NCI-H128 (cell line): ENCODE results near the gene ST3GAL4.
"Not testable (repeated sequence)": the region's sequence is repeated elsewhere in the genome, so short reads cannot be mapped to it uniquely, and the experiment has no call there.

ENCODE experiments used
- DNase-seq: peaks from one replicate; lab custom pipeline; 2025; ENCODE audit not compliant: unreplicated experiment; lab: John Stamatoyannopoulos, UW

Gene ST3GAL4

DNA sequence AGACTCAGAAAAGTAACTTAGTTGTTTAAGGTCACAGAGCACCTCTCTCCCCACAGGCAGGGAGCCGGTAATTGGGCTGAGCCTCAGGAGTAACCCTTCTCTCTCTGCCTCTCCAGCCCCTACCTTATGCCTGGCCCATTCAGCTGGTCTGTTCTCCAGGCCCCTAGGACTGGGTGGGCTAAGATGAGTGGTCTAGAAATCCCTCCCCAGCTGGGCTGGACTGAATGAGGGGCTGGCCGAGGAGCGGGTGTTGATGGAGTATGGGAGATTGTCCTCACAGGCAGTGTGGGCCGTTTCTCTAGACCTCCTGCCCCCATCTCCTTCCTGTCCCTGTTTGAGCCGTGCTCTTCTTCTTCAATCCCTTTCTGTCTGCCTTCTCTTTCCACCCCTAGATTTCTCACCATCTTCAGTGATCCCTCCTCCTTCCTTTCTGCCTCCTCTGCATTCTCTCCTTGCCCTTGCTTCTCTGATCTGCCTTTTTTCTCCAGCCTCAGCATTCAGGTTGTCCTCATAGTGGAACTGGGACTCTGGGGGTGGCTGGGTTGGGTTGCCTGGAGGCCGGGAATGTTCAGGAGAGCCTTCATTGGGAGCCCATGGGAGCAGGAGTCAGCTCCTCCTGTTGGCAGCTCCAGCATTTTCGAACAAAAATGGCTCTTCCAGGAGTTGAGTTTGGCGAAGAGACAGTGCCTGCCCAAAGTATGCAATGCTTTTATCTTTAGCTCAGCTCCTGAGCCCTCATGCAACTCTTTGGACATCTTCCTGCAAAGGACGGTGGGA, 7.6 kb downstream of the ST3GAL4 start:
- no peak for DNase-seq

DNA sequence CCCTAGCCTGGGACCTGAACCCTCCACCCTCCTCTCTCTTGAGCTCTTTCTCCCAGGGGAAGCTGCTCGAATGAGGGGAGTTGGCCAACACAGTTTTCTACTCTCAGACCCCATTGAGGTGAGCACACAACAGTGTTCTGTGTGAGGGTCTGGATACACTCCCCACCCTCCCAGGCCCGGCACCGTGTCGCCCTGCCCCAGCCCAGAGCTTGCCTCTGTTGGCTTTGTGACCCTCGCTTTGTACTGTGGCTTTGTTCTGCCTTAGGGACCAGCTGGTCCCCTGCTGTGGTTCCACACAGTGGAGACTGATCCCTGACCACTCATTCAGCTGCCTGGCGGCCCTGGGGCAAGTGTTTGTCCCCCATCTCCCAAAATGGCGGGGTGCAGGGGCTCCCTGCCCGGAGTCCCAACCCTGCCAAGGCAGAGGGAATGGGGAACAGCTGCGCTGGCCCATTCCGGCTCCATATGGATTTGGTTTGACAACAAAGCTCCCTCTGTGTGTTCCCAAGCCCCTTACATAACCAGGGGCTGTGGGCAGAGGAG, 8.3 kb downstream of the ST3GAL4 start:
- no peak for DNase-seq

DNA sequence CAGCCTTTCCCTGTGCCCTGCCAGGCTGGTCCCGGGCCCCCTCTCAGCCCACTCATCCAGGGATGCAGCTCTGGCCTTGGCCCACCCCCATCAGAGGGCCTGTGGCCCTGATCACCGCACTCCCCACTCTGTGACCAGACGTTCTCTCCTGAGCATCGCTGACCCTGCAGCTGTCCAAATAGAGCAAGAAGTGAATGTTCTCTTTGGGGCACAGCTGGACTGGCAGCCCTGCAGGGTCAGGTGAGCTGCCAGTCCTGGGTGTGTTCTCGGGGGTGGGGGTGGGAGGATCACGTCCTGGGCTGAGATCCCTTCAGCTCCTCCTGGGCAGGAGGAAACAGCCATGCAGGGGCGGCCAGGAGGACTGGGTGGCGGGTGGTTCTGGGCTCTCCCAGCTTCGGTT, 9.2 kb downstream of the ST3GAL4 start:
- not testable (repeated sequence) for DNase-seq

DNA sequence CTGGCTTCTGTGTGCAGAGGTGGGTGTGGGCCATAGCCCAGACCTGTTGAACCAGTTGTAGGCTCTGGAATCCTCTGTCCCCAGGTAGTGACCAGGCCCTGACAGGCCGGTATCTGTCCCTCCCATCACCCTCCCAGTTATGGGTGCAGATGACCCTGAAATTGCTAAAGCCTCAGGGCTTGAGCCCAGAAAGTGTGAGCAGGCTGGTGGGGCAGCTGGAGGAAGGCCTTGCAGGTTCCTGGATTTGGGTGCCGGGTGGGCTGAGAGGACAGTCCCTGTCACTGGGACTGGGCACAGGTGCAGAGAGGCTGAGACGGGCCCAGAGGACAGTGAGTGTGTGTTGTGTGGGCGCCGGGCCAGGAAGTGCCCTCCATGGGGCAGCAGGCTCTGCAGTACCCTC, 10.0 kb downstream of the ST3GAL4 start:
- DNase-seq, result not testable (repeated sequence)

DNA sequence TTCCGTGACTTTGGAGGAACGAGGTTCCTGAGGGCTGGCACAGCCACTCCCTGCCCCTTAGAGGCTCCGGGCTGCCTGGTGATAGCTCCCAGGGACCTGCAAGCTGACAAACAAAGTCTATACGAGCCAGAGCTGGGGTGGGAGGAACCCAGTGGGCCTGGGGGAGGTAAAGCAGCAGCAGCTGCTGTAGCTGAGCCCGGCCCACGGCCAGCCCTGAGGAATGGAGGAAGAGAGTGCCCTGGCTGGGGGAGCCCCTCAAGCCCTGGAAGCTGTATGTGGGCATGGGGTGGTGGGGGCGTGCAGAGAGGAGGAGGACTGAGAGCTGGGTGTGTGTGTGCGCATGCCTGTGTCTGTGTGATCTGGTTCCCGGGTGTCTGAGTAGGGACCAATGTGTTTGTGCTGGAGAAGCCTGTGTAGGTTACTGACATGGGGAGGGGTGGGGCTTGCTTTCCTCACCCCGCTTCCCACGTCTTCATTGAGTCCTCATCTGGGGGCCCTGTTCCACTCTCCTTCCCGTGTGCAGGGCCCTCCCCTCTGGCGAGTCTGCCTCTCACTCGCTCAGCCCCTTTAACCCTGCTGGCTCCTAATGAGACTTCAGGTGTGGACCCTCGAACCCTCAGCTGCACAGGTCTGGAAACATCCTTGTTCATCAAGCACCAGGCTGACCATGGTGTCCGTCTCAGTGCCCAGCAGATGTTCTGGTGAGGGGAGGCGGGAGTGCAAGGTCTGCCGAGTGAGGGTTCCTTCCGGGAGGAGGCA, 10.8 kb downstream of the ST3GAL4 start:
- no peak for DNase-seq

DNA sequence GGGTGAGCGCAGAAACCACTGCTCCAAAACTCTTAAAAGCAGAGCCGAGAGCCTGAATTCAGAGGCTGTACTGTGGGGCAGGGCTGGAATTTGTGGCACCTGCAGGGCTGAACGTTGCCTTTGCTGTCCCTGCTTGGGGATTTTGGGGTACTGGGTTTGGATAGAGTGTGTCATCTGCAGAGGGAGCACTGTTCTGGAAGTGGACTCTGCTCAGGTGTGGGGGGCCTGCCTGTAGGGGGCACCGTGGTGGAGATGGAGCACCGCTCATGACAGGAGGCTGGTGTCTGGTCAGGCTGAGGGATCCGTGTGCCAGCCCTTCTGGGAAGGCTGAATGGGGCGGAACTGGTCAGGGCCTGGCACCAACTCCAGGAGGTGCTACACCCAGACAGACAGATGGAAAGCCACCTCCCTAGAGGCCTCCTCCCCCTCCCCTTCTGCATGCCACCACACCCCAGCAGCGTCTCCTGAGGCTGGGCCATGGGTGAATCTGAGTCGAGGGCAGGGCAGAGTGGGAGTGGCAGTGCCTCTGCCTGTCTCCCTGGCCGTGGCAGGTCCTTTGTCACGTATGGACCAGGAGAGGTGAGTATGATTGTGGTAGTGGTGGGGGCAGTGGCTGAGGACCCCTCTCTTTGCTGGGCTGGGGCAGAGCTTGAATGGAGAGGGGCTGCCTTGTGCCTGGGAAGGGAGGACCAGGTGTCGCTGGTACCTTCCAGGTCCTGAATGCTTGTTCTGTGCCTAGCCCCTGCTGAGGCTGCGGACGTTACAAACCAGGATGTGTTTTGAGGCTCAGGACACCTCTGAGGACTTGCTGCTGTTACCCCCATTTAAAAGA, 11.6 kb downstream of the ST3GAL4 start:
- DNase-seq, result not testable (repeated sequence)

DNA sequence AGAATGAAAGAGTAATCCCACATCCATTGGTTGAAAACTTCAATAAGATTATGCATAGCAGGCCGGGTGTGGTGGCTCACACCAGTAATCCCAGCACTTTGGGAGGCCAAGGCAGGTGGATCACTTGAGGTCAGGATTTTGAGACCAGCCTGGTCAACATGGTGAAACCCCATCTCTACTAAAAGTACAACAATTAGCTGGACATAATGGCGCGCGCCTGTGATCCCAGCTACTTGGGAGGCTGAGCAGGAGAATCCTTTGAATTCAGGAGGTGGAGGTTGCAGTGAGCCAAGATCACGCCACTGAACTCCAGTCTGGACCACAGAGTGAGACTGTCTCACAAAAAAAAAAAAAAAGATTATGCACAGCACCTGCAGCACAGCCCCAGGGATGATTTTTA, 12.3 kb downstream of the ST3GAL4 start:
- not testable (repeated sequence) for DNase-seq

DNA sequence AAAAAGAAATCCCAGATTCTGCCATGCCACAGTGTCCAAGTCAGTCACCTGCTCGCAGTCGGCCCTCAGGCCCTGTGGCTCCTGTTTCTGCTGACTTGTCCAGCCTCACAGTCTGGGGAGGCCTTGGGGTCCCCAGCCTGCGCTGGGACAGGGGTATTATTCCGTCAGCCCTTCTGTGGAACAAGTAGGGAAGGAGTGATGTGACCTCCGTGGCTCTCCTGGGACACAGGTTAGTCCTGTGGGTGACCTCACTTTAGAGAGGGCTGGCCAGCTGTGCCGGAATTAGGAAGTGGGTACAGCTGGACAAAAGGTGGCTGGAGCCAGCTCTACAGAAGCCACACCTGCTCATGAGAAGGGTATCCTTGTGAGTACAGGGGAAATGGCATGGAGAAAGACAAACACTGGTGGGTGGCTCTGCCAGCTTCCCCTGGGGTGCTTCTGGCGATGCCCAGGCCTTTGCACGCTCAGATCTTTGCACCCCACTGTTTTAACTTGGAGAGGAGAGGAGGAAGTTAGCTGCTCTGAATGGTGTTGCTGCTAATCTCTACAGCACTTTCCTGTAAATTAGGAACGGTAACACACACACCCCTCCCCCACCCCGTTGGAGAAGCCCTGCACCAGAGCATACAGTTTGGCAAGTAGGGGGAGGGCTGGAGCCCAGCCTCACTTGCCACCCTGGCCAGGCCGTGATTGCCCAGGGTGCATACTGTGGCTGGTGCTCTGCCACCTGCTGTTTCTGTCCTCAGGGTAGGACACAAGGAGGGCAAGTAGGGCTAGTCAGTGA, 13.0 kb downstream of the ST3GAL4 start:
- DNase-seq, result not testable (repeated sequence)

DNA sequence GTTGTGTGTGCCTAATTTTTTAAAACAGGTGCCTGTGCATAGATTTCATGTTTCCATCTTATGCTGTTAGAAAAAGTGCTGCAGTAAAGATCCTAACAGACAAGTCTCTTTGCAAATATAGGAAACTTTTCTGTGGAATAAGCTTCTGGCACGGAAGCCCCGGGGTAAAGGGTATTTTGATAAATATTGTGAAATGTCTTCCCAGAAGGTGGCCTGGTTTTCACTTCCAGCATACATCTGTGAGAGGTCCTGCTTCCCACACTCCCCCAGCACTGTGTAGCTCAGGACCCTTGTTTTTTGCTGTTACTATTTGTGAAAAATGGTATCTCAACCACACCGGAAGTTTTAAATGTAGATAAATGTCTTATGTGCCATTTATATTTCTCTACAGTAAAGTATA, 14.5 kb downstream of the ST3GAL4 start:
- DNase-seq, result no peak

DNA sequence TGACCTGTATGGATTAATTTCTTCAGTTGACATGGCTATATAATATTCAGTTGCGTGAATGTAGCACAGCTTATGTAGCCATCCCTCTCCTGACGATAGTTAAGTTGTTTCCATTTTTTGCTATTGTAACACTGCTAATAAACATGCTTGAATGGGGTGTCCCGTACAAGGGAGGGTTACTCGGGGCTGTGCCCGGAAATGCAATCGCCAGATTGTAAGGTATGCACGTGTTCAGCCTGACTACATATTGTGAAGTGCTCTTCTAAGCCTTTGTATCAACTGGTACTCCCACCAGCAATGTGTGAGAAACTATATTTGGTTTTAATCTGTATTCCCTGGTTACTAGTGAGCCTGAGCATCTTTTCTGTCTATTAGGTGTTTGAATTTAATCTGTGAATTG, 16.1 kb downstream of the ST3GAL4 start:
- no peak for DNase-seq

DNA sequence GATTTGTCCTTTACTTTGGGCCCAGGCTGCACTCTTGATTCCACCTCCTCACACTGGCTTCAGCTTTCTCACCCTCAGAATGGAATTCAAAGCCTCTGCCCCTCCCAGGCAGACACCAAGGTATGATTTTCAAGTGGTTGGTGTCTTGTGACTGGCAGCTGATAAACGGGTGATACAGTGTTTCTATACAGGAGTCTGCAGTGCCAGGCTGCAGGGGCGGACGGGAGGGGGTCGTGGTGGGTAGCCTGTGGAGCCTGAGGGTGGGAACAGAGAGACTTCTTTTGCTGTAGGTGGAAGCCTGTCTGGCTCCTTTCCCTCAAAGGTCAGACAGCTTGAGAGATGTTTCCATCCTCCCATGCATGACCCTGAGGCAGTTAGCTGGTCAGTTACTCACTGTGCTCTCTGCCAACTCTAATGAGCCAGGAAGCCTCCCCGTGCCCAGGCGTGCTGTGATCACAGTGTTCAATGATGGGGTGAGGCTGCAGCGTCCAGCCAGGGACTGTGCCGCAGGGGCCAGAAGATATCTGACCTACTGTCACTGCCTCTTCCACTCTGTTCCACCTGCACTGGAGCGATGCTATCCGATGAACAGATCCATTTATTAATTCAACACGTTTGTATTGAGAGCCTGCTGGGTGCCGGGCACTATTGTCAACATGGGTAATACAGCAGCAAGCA, 18.0 kb downstream of the ST3GAL4 start:
- DNase-seq, result not testable (repeated sequence)

DNA sequence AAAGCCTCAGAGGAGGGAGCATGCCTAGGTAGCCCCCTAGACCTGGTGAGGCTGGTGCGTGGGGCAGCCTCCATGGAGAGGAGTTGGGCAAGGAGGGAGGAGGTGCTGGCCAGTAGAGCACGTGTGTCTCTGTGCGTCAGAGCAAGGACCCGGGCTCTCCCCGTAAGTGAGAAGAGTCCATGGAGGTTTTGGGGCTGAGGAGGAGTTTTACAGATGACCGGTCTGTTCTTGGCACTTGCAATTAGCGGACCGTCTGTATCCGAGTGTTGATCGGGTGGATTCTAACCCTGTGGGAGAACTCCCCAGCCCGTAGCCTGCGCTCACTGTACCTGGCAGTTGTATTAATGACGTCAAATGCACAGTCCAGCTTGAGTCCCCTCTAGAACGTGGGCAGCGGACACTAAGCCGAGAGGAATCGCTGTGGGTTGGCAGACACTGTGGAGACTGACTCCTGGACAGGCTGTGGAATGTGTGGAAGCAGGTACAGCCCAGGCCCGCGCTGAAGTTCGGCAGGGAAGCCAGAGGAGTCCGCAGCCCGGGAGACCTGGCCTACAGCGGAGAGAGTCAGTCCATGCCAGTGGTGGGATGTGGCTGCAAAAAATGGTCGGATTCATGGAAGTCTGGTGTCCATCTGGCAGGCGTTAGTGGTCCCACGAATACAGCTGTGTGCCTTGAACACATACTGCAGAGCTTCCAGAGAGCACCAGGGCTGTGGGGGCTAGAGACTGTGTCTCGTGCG, 19.2 kb downstream of the ST3GAL4 start:
- not testable (repeated sequence) for DNase-seq

DNA sequence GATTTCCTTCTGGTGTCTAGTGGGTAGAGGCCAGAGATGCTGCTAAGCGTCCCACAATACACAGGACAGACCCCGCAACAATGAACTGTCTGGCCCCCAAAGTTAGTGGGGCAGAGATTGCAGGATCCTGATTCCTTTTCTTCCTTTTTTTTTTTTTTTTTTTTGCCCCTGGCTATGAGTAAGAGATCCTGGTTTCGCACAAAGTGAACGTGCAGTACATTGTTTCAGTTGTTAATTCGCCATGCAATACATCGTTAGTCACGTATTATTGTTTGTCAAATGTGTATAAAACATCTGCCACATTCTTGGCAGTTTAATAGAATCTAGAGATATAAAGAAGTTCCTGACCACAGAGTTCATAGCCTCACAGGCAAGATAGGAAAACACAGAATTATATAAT, 20.2 kb downstream of the ST3GAL4 start:
- no peak for DNase-seq

DNA sequence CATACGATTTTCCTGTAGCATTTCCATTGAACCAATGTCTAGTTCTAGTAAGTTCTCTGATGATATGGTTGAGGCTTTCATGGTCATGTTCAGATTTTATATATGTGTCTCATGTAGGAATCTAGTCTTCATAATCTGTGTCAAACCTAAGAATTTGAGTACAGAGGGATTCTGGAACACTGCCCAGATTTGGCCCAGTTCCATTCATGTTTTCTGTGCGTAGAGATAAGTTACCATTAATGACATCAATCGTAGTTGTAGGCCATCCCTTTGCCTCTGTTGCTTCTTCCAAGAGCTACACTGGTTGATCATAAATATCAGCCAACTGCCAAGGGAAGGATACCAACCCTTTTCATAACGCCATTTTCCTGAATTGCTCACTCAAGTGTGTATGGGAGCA, 23.3 kb downstream of the ST3GAL4 start:
- DNase-seq, result no peak

DNA sequence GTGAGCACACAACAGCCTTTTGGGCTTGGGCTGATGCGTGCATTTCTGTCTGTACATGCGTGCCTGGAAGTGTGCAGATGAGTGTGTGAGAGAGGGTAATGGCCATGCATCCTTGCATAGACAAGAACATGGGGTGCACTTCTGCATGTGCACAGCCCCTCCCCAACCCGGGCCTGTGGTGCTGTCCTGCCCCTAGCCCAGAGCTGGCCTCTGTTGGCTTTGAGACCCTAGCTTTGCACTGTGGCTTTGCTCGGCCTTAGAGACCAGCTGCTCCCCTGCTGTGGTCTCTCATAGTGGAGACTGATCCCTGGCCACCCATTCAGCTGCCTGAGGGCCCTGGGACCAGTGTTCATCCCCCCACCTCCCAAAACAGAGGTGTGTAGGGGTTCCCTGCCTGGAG, 25.4 kb downstream of the ST3GAL4 start:
- DNase-seq, result no peak

DNA sequence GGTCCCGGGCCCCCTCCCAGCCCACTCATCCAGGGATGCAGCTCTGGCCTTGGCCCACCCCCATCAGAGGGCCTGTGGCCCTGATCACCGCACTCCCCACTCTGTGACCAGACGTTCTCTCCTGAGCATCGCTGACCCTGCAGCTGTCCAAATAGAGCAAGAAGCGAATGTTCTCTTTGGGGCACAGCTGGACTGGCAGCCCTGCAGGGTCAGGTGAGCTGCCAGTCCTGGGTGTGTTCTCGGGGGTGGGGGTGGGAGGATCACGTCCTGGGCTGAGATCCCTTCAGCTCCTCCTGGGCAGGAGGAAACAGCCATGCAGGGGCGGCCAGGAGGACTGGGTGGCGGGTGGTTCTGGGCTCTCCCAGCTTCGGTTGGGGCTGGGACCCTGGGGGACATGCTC, 26.5 kb downstream of the ST3GAL4 start:
- not testable (repeated sequence) for DNase-seq

DNA sequence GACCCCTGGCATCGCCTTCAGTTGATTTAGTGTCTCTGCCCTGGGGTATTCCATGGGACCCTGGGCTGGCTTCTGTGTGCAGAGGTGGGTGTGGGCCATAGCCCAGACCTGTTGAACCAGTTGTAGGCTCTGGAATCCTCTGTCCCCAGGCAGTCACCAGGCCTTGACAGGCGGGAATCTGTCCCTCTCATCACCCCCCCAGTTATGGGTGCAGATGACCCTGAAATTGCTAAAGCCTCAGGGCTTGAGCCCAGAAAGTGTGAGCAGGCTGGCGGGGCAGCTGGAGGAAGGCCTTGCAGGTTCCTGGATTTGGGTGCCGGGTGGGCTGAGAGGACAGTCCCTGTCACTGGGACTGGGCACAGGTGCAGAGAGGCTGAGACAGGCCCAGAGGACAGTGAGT, 27.2 kb downstream of the ST3GAL4 start:
- DNase-seq, result not testable (repeated sequence)

DNA sequence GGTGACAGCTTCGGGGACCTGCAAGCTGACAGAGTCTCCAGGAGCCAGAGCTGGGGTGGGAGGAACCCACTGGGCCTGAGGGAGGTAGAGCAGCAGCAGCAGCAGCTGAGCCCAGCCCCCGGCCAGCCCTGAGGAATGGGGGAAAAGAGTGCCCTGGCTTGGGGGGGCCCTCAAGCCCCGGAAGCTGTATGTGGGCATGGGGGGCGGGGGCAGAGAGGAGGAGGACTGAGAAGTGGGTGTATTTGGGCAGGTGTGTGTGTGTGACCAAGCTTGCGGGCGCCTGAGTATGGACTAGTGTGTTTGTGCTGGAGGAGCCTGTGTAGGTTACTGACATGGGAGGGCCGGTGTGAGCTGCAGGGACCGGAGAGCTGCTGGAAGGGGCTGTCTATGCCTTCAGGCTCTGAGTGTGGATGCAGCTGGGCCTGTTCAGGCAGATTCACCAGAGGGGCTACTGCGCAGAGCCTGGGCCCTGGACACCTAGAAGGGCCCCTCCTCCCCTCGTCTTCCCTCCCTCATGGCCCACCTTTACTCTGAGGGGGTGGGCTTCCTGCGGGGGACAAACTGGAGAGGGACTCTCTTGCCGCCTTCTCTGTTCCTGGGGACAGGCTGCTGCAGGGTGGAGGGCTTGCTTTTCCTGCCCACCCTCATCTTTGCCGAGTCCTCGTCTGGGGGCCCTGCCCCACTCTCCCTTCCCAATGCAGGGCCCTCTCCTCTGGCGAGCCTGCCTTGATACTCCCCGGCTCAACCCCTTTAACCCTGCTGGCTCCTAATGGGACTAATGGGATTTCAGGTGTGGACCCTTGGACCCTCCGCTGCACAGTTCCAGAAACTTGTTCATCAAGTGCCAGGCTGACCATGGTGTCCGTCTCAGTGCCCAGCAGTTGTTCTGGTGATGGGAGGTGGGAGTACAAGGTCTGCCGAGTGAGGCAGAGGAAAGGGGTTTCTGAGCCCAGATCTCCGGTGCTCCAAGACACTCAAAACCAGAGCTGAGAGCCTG, 28.2 kb downstream of the ST3GAL4 start:
- DNase-seq, result no peak
